ENCODE data around the gene OGFOD2. TPM values are rescaled to one million over a fixed set of nuclear protein-coding genes. Genes with fewer than 3 reads are reported as not detected.
"Not testable (repeated sequence)": the region's sequence is repeated elsewhere in the genome, so short reads cannot be mapped to it uniquely, and the experiment has no call there.

OGFOD2 gene
- polyA plus RNA-seq, 1 experiment, result 10.8 TPM

DNA sequence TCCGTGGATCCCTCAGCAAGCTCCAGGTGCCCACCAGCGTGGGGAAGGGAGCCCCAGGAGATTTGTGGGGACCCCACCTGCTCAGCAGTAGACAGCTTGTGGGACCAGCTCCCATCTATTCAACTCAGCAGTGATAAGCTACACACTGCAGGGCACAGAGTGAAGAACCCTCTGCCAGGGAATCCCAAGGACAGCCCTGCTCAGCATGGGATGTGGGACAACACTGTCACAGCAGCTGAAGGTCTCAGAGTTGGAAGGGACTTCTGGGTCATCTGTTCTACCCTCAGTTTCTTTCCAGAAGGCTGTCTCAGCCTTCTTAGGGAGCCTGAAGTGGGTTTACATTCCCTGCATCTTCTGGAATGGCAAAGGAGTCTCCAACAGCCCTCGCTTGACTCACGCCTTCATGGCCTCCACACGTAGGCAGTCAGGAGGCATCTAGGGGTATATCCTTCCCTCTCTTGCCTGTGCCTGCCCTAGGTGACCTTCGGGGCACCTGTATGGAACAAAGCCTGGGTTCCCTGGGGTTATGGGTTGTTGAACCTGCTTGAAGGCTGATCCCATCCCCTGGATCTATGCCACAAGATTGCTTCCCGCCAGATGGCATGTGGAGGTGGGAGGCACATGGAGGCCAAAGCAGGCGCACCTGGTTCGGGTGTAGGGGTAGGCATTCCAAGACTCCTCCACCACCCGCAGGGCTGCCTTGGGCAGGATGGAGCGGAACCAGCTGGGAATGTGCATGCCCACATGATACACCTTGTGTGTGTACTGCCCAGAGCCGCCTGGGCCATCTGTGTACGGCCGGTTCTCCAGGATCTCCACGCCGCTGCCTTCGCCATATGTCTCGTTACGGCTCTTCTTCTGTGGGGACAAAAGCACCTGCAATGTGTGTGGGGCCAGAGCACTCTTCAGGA is 38.4 kb downstream of the OGFOD2 start:
- no peak overlapping the region for H3K4me3 ChIP-seq (ENCODE audit: low read depth, low read length)
- no peak for DNase-seq (ENCODE audit: low read depth)
- POLR2A ChIA-PET, result no interaction called here
- CTCF ChIA-PET, result no interaction called here
- TF ChIP-seq, protein P1, sequence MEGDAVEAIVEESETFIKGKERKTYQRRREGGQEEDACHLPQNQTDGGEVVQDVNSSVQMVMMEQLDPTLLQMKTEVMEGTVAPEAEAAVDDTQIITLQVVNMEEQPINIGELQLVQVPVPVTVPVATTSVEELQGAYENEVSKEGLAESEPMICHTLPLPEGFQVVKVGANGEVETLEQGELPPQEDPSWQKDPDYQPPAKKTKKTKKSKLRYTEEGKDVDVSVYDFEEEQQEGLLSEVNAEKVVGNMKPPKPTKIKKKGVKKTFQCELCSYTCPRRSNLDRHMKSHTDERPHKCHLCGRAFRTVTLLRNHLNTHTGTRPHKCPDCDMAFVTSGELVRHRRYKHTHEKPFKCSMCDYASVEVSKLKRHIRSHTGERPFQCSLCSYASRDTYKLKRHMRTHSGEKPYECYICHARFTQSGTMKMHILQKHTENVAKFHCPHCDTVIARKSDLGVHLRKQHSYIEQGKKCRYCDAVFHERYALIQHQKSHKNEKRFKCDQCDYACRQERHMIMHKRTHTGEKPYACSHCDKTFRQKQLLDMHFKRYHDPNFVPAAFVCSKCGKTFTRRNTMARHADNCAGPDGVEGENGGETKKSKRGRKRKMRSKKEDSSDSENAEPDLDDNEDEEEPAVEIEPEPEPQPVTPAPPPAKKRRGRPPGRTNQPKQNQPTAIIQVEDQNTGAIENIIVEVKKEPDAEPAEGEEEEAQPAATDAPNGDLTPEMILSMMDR (IDR thresholded peaks at IDR 0.05; ENCODE audit: insufficient read depth, low read depth, low read length), result no peak
- no peaks in the 10 kb centered on the region for H3K36me3 ChIP-seq (ENCODE audit: control insufficient read depth, insufficient read depth, low read length)
- H3K27me3 ChIP-seq (ENCODE audit: control insufficient read depth, insufficient read depth, low read length), result no peaks in the 10 kb centered on the region; the same call in 1 of the 2 replicates

- CTCF ChIA-PET; DNase-seq (ENCODE audit: low read depth); H3K4me3 ChIP-seq (ENCODE audit: low read depth, low read length); POLR2A ChIA-PET; H3K27me3 ChIP-seq (ENCODE audit: control insufficient read depth, insufficient read depth, low read length); H3K36me3 ChIP-seq (ENCODE audit: control insufficient read depth, insufficient read depth, low read length): not testable (repeated sequence)
Measured at GRCh38 chr12:123014473-123014872, 39.4 kb downstream of the OGFOD2 start.

GRCh38 chr12:123017753-123018152 is 42.7 kb downstream of the OGFOD2 start:
- H3K27me3 ChIP-seq (ENCODE audit: control insufficient read depth, insufficient read depth, low read length), result peaks cover 2% of the 10 kb centered on the region
- H3K36me3 ChIP-seq (ENCODE audit: control insufficient read depth, insufficient read depth, low read length), result no peaks in the 10 kb centered on the region
- TF ChIP-seq, protein P1 (IDR thresholded peaks at IDR 0.05; ENCODE audit: insufficient read depth, low read depth, low read length), result no peak
- ChIA-PET POLR2A (interaction anchor here (0.6 kb wide), 1 partner anchor 23 kb away, joined by 11 read pairs; no protein-coding TSS in a partner anchor), CTCF (interaction anchor here (1.3 kb wide), 1 partner anchor 25 kb away, joined by 4 read pairs; no protein-coding TSS in a partner anchor)
- H3K4me3 ChIP-seq (ENCODE audit: low read depth, low read length), result no peak overlapping the region
- DNase-seq (ENCODE audit: low read depth), result no peak

- ChIA-PET CTCF (interaction anchor here (1.0 to 2.1 kb wide), 4 partner anchors 11 to 23 kb away, joined by 3 to 4 read pairs (median 3); no protein-coding TSS in a partner anchor), POLR2A (no interaction called here)
- TF ChIP-seq, protein P1 (IDR thresholded peaks at IDR 0.05; ENCODE audit: insufficient read depth, low read depth, low read length), result no peak
- Histone ChIP-seq H3K36me3 (ENCODE audit: control insufficient read depth, insufficient read depth, low read length) (no peaks in the 10 kb centered on the region), H3K4me3 (ENCODE audit: low read depth, low read length) (no peak overlapping the region), H3K27me3 (ENCODE audit: control insufficient read depth, insufficient read depth, low read length) (peaks cover 3% of the 10 kb centered on the region)
- no peak for DNase-seq (ENCODE audit: low read depth)
Measured at GRCh38 chr12:123019841-123020138, 44.7 kb downstream of the OGFOD2 start.

DNA sequence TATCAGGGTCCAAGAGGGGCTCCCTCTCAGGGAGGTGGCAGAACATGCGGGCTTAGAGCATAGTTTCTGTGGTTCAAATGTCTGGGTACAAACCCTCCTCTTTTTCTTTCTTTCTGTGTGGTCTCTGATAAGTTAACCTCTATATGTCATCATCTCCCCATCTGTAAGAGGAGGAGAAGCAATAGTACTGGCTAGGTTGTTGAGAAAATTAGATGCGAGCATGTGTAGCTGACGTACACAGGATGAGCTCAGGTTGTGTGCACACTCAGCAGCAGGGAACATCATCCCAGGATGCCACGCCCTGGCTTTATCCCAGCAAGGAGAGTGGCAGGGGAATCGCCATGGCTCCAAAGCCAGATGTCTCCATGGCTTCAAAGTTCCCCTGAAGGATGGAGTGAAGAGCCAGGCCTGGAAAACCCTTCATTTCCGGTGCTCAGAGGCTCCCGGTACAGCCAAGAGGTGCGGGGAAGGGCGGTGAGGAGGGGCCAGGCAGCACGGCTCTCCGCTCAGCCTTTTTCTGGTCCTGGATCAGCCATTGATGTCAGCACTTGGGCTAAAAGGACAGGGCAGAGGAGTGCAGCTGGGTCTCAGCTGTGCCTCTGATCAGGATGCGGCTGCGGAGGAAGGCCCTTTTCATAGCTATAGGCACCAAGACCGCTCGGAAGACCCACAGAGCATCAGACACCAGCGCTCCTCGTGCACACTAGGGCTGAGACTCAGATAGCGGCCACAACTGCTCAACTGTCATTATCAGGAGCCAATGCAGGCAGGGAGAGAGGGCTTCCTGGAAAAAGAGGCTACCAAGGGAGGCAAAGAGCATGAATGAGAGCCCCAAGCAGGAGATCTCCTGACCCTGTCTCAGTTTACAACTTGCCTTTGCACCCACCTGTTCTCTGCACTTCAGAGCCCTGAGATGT is 46.9 kb downstream of the OGFOD2 start:
- TF ChIP-seq, protein P1 (IDR thresholded peaks at IDR 0.05; ENCODE audit: insufficient read depth, low read depth, low read length), result no peak
- Histone ChIP-seq H3K27me3 (ENCODE audit: control insufficient read depth, insufficient read depth, low read length) (peaks cover 3% of the 10 kb centered on the region), H3K36me3 (ENCODE audit: control insufficient read depth, insufficient read depth, low read length) (no peaks in the 10 kb centered on the region), H3K4me3 (ENCODE audit: low read depth, low read length) (no peak overlapping the region)
- POLR2A ChIA-PET, result interaction anchor here (0.6 kb wide), 1 partner anchor 1223 kb away, joined by 11 read pairs; no protein-coding TSS in a partner anchor
- CTCF ChIA-PET, result interaction anchor here (0.7 to 2.1 kb wide), 3 partner anchors 20 to 22 kb away, joined by 3 to 5 read pairs (median 4); no protein-coding TSS in a partner anchor
- DNase-seq (ENCODE audit: low read depth), result no peak
